Measurements from ENCODE around the gene TMEM109. TPM values are rescaled to one million over a fixed set of nuclear protein-coding genes. Genes with fewer than 3 reads are reported as not detected.
A peak's percentile ranks its signal among the peaks of the same experiment; 100 is the strongest.

Gene TMEM109
- total and polyA plus RNA-seq, 2 of the 8 experiments (the other 6 are each of a cell fraction or from before 2014, with no cell fraction given), result 27.3 to 30.3 TPM

- no peak overlapping the region for H2BK5ac ChIP-seq (ENCODE audit: low read depth, low read length)
- H3K56ac ChIP-seq (replicated peaks; ENCODE audit: insufficient read length, low read depth, low read length), result no peak overlapping the region
- H3K27ac ChIP-seq (ENCODE audit: low read depth, low read length), result no peak overlapping the region
- H2AK5ac ChIP-seq (ENCODE audit: low read depth, low read length), result no peak overlapping the region
- TF ChIP-seq NRF1 (IDR thresholded peaks at IDR 0.05; ENCODE audit: low read depth, low read length), result no peak
- peak; percentile 41 to 59 (median 52) for TF ChIP-seq CTCF (IDR thresholded peaks at IDR 0.05; ENCODE audit: control extremely low read depth in 1 of 3, insufficient read depth in 1 of 3, low read depth in 1 of 3, low read length in 3 of 3)
- TF ChIP-seq YY1 (IDR thresholded peaks at IDR 0.05; ENCODE audit: low read depth, low read length), result 0 out of 2 replicates have a peak, but pooled peaks have one; percentile 26
- peak; percentile 22 to 44; a peak in 3 of 4 replicates for TF ChIP-seq RAD21 (IDR thresholded peaks at IDR 0.05 in 1 of 2, conservative IDR thresholded peaks at IDR 0.05 in 1 of 2; ENCODE audit: low read depth in 2 of 2, low read length in 2 of 2)
- no peak for TF ChIP-seq BRCA1 (IDR thresholded peaks at IDR 0.05; ENCODE audit: low read depth, low read length)
- no peak overlapping the region for H3K4me2 ChIP-seq (ENCODE audit: insufficient read depth in 1 of 2, low read depth in 2 of 2, low read length in 2 of 2)
- H3K9ac ChIP-seq (replicated peaks in 1 of 4; ENCODE audit: extremely low read depth in 1 of 4, low read depth in 3 of 4, low read length in 3 of 4), result no peak overlapping the region
- peaks cover 0 to 11% (median 7%) of the 10 kb centered on the region in 4 experiments; a peak in 6 of 7 replicates for H3K4me1 ChIP-seq (replicated peaks in 1 of 4; ENCODE audit: control insufficient read depth in 3 of 4, insufficient read depth in 4 of 4, low read length in 3 of 4)
- no peaks in the 10 kb centered on the region; the same call in 1 of the 2 replicates for H3K79me1 ChIP-seq (ENCODE audit: low read depth, low read length)
- no peak overlapping the region for H4K5ac ChIP-seq (ENCODE audit: insufficient read length, low read depth, low read length)
- no peak overlapping the region for H2BK120ac ChIP-seq (replicated peaks; ENCODE audit: low read depth, low read length)
- H3K36me3 ChIP-seq (ENCODE audit: control insufficient read depth in 2 of 4, insufficient read depth in 4 of 4, low read length in 3 of 4), result peaks cover 0 to 3% (median 1%) of the 10 kb centered on the region in 4 experiments; a peak in 2 of 8 replicates
- no peak overlapping the region for H4K8ac ChIP-seq (ENCODE audit: extremely low read depth, insufficient read depth, low read length)
- H3K4ac ChIP-seq (replicated peaks; ENCODE audit: insufficient read length, low read depth, low read length), result no peak overlapping the region
- H2AFZ ChIP-seq (ENCODE audit: low read length), result no peak overlapping the region
- FAIRE-seq, result no peak
- no peak overlapping the region for H2BK12ac ChIP-seq (ENCODE audit: low read depth, low read length)
- no peak overlapping the region for H4K91ac ChIP-seq (replicated peaks; ENCODE audit: insufficient read length, low read length)
- H3K23ac ChIP-seq (ENCODE audit: insufficient read length), result no peak overlapping the region
- ChIA-PET POLR2A (ENCODE audit: partially characterized antibody) (interaction anchor here (1.6 to 1.8 kb wide), 2 partner anchors 9 to 15 kb away, joined by 4 to 7 read pairs; no protein-coding TSS in a partner anchor), CTCF (ENCODE audit: partially characterized antibody) (interaction anchor here (0.7 to 2.9 kb wide), 22 partner anchors 8 to 230 kb away, joined by 3 to 20 read pairs (median 4); no protein-coding TSS in a partner anchor)
- no peak overlapping the region for H3K14ac ChIP-seq (ENCODE audit: insufficient read length)
- no peak overlapping the region for H2BK15ac ChIP-seq (ENCODE audit: low read length)
- H3K9me3 ChIP-seq (ENCODE audit: insufficient read depth in 2 of 2, low read depth in 1 of 2, low read length in 1 of 2), result no peaks in the 10 kb centered on the region
- H3K23me2 ChIP-seq (ENCODE audit: low read depth, low read length), result no peaks in the 10 kb centered on the region
- H2BK20ac ChIP-seq (ENCODE audit: low read length), result no peak overlapping the region
- peaks cover 2 to 3% of the 10 kb centered on the region in 2 experiments for H4K20me1 ChIP-seq (replicated peaks in 1 of 2; ENCODE audit: control insufficient read depth in 1 of 2, insufficient read depth in 2 of 2, low read length in 2 of 2)
- peaks cover 0 to 1% (median 0%) of the 10 kb centered on the region in 4 experiments; a peak in 1 of 7 replicates for H3K27me3 ChIP-seq (replicated peaks in 1 of 4; ENCODE audit: control insufficient read depth in 3 of 4, extremely low read depth in 1 of 4, insufficient read depth in 3 of 4, low read length in 3 of 4)
- no peak overlapping the region for H3K18ac ChIP-seq (ENCODE audit: extremely low read depth, low read length)
- no peak overlapping the region for H3K4me3 ChIP-seq (ENCODE audit: extremely low read depth in 1 of 4, insufficient read depth in 2 of 4, low read depth in 3 of 4, low read length in 4 of 4)
- WGBS, 2 experiments (ENCODE audit: extremely low coverage in 1 of 2, insufficient coverage in 1 of 2, insufficient read length in 1 of 2, insufficient replicate concordance in 2 of 2, low coverage in 1 of 2, low lambda C conversion rate in 2 of 2, missing lambda C conversion rate in 1 of 2), result 86% methylated on average over 11 of the region's 11 CpGs; no CpG with 5 or more reads in 1 of the 2 experiments
- peaks cover 0 to 2% of the 10 kb centered on the region in 2 experiments; a peak in 1 of 4 replicates for H3K79me2 ChIP-seq (ENCODE audit: control insufficient read depth in 1 of 2, insufficient read depth in 2 of 2, low read length in 2 of 2)
- DNase-seq (ENCODE audit: low read depth in 1 of 2, low spot score in 2 of 2), result no peak
These were observed 30.7 kb downstream of the TMEM109 start for GRCh38 chr11:60944490-60945294.
